Body of pancreas (tissue), 4 donors: Measurements from ENCODE around the gene TCEANC2.

Experiments
- POLR2A ChIP-seq, 3 donors: fragments of 450-650 bp; IDR thresholded peaks; one replicate each; pipeline ENCODE4 v1.6.1; 2016; ENCODE audit warnings: antibody characterized with exemption in 3 of 3, mild to moderate bottlenecking in 2 of 3
- TF ChIP-seq, protein P1 (sequence below), 7 experiments: fragments of 450-650 bp in 4 of 7; fragments of 200-600 bp in 3 of 7; sonication (generic) in 3 of 7; IDR thresholded peaks; one replicate each; pipeline ENCODE4 v1.5.1; 2016 to 2019; ENCODE audit warnings: antibody characterized with exemption in 7 of 7

DNA sequence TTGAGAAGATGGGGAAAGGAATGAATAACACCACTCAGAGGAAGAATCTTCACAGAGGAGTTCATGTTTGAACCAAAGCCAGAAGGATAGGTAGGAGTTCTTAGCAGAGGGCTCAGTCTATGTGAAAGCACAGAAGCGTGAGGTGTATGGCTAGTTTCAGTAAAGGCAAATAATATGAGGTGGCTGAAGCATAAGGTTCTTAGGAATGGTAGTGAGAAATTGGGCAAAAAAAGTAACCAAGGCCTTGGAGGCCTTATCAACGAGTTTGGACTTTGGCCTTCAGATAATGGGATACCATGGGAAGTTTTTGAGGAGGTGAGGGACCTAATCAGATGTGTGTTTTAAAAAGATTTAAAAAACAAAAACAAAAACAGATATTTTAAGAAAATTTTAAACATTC lies 47.1 kb downstream of the TCEANC2 start:
- no peak for TF ChIP-seq POLR2A (IDR thresholded peaks at IDR 0.05)
- TF ChIP-seq, protein P1, sequence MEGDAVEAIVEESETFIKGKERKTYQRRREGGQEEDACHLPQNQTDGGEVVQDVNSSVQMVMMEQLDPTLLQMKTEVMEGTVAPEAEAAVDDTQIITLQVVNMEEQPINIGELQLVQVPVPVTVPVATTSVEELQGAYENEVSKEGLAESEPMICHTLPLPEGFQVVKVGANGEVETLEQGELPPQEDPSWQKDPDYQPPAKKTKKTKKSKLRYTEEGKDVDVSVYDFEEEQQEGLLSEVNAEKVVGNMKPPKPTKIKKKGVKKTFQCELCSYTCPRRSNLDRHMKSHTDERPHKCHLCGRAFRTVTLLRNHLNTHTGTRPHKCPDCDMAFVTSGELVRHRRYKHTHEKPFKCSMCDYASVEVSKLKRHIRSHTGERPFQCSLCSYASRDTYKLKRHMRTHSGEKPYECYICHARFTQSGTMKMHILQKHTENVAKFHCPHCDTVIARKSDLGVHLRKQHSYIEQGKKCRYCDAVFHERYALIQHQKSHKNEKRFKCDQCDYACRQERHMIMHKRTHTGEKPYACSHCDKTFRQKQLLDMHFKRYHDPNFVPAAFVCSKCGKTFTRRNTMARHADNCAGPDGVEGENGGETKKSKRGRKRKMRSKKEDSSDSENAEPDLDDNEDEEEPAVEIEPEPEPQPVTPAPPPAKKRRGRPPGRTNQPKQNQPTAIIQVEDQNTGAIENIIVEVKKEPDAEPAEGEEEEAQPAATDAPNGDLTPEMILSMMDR (IDR thresholded peaks at IDR 0.05) = no peak
